ENCODE results near the gene SLIT1.

SLIT1 gene

GRCh38 chr10:97203220-97203619, 17.5 kb upstream of the SLIT1 start:
- Histone ChIP-seq H3K27me3 (ENCODE audit: control insufficient read depth, insufficient read depth, low read length) (no peaks in the 10 kb centered on the region), H3K4me1 (ENCODE audit: control insufficient read depth, insufficient read depth, low read length) (peaks cover 2% of the 10 kb centered on the region; the same call in 1 of the 2 replicates), H3K4me3 (ENCODE audit: low read length) (no peak overlapping the region), H3K36me3 (ENCODE audit: control insufficient read depth, insufficient read depth, low read length) (no peaks in the 10 kb centered on the region), H3K9me3 (ENCODE audit: control insufficient read depth, insufficient read depth, low read length) (no peaks in the 10 kb centered on the region), H3K27ac (ENCODE audit: low read length) (no peak overlapping the region)
- DNase-seq (ENCODE audit: low read depth, low spot score) = no peak
- no CpG with 5 or more reads among the region's 7 CpGs for WGBS (ENCODE audit: insufficient coverage, insufficient read length)

- H3K9me3 ChIP-seq (ENCODE audit: control insufficient read depth, insufficient read depth, low read length) = no peaks in the 10 kb centered on the region
- DNase-seq (ENCODE audit: low read depth, low spot score) = no peak
Measured at GRCh38 chr10:97200616-97201015, 14.9 kb upstream of the SLIT1 start.

GRCh38 chr10:97199152-97199551, 13.4 kb upstream of the SLIT1 start:
- DNase-seq (ENCODE audit: low read depth, low spot score) = no peak
- Histone ChIP-seq H3K27me3 (ENCODE audit: control insufficient read depth, insufficient read depth, low read length) (peaks cover 2% of the 10 kb centered on the region; the same call in 1 of the 2 replicates), H3K4me1 (ENCODE audit: control insufficient read depth, insufficient read depth, low read length) (peaks cover 3% of the 10 kb centered on the region), H3K4me3 (ENCODE audit: low read length) (no peak overlapping the region), H3K9me3 (ENCODE audit: control insufficient read depth, insufficient read depth, low read length) (no peaks in the 10 kb centered on the region), H3K27ac (ENCODE audit: low read length) (no peak overlapping the region), H3K36me3 (ENCODE audit: control insufficient read depth, insufficient read depth, low read length) (no peaks in the 10 kb centered on the region)
- WGBS (ENCODE audit: insufficient coverage, insufficient read length) = no CpG with 5 or more reads among the region's 3 CpGs

More at GRCh38 chr10:97200616-97201015, 14.9 kb upstream of the SLIT1 start:
- Histone ChIP-seq H3K36me3 (ENCODE audit: control insufficient read depth, insufficient read depth, low read length) (no peaks in the 10 kb centered on the region), H3K27me3 (ENCODE audit: control insufficient read depth, insufficient read depth, low read length) (peaks cover 2% of the 10 kb centered on the region; the same call in 1 of the 2 replicates), H3K4me1 (ENCODE audit: control insufficient read depth, insufficient read depth, low read length) (peaks cover 3% of the 10 kb centered on the region), H3K4me3 (ENCODE audit: low read length) (no peak overlapping the region), H3K27ac (ENCODE audit: low read length) (no peak overlapping the region)
- no CpG with 5 or more reads among the region's 6 CpGs for WGBS (ENCODE audit: insufficient coverage, insufficient read length)

DNA sequence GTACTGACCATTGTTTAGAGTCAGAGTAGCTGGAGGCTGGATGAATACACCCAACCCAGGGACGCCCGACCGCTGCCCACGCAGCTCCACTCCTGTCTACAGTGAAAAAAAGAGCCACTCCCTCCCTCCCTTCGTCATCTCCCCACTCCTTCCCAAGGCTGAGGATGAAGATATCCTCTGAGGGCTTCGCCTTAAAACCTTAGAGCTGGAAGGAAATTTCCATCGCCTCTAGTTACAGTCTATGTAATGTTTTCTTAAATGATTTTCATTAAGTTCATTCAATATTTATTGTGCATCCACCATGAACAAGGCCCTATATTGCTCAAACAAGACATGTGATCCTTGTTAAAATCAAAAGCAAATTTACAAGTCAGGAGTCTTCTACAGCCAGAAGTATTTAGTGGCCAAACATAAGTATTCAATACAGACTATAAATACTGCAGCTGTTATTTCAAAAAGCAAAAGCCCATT, 11.3 kb upstream of the SLIT1 start:
- H3K36me3 ChIP-seq (ENCODE audit: control insufficient read depth, insufficient read depth, low read length) = no peaks in the 10 kb centered on the region
- peaks cover 2% of the 10 kb centered on the region; the same call in 1 of the 2 replicates for H3K27me3 ChIP-seq (ENCODE audit: control insufficient read depth, insufficient read depth, low read length)
- H3K4me3 ChIP-seq (ENCODE audit: low read length) = no peak overlapping the region
- H3K27ac ChIP-seq (ENCODE audit: low read length) = no peak overlapping the region
- no peaks in the 10 kb centered on the region for H3K9me3 ChIP-seq (ENCODE audit: control insufficient read depth, insufficient read depth, low read length)
- WGBS (ENCODE audit: insufficient coverage, insufficient read length) = no CpG with 5 or more reads among the region's 7 CpGs
- H3K4me1 ChIP-seq (ENCODE audit: control insufficient read depth, insufficient read depth, low read length) = peaks cover 3% of the 10 kb centered on the region
- DNase-seq (ENCODE audit: low read depth, low spot score) = no peak

DNA sequence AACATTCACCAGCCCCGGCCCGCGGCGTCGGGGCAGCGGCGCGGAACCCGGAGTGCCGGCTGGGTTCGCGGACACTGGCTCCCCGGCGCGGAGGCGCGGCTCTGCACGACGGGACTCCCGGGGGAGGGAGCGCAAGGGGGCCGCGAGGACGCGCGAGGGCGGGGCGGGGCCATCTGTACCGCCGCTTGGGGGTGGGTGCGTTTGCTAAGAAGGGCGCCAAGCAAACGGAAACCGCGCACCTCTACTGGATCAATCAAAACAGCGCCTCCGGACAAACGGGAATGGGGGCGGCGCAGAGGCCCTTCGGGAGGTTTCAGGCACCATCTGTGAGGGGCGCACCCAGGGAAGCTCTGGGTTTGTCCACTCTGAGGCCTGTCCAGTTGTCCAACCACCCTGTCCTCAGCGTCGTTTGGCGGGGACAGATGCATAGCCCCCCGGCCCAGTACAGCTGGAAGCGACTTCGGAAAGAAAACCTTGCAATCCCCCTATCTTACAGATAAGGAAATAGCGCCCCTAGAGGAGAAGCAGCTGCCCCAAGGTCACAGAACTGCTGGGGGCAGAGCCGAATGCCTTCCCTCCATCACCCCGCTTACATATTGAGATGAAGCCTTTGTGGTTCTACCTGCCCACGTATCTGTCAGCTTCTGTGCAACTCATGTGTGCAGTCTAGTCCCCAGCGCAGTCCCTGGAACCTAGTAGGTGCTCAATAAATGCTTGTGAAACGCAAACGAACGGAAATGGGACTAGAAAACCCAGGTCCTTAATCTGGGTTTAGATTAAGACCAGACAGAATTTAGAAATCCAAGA, 10.7 kb upstream of the SLIT1 start:
- Histone ChIP-seq H3K9me3 (ENCODE audit: control insufficient read depth, insufficient read depth, low read length) (no peaks in the 10 kb centered on the region), H3K36me3 (ENCODE audit: control insufficient read depth, insufficient read depth, low read length) (no peaks in the 10 kb centered on the region), H3K27ac (ENCODE audit: low read length) (no peak overlapping the region), H3K4me3 (ENCODE audit: low read length) (peak overlapping the region; percentile 77; the same call in 1 of the 2 replicates), H3K27me3 (ENCODE audit: control insufficient read depth, insufficient read depth, low read length) (peaks cover 2% of the 10 kb centered on the region; the same call in 1 of the 2 replicates), H3K4me1 (ENCODE audit: control insufficient read depth, insufficient read depth, low read length) (peaks cover 3% of the 10 kb centered on the region)
- WGBS (ENCODE audit: insufficient coverage, insufficient read length) = no CpG with 5 or more reads among the region's 56 CpGs
- DNase-seq (ENCODE audit: low read depth, low spot score) = no peak

DNA sequence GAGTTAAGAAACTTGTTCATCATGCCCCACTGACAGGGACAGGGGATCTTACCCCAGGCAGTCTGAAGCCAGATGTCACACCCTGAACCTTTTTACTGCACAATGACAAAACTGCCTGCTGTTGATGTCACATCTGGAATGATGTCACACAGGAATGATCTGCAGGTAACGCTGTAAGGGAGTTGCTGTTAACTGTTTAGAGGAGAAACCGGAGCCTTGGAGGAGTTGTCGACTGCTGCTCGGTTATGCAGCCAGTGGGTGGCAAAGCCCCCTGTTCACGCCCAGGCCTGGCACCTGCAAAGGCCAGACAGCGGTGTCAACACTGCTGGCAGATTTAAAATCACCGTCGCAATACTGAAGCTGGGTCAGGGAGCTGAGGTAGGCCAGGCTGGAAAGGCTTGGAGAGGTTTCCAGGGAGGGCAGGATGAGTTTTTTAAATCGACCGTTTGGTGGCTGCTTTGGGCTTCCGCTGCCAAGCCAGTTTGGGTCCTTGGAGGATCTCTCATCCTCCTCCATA, 10.0 kb upstream of the SLIT1 start:
- Histone ChIP-seq H3K4me3 (ENCODE audit: low read length) (peak overlapping the region; percentile 77; the same call in 1 of the 2 replicates), H3K9me3 (ENCODE audit: control insufficient read depth, insufficient read depth, low read length) (no peaks in the 10 kb centered on the region), H3K36me3 (ENCODE audit: control insufficient read depth, insufficient read depth, low read length) (no peaks in the 10 kb centered on the region), H3K27me3 (ENCODE audit: control insufficient read depth, insufficient read depth, low read length) (peaks cover 2% of the 10 kb centered on the region; the same call in 1 of the 2 replicates), H3K4me1 (ENCODE audit: control insufficient read depth, insufficient read depth, low read length) (peaks cover 3% of the 10 kb centered on the region), H3K27ac (ENCODE audit: low read length) (no peak overlapping the region)
- no CpG with 5 or more reads among the region's 11 CpGs for whole genome bisulfite sequencing (ENCODE audit: insufficient coverage, insufficient read length)
- no peak for DNase-seq (ENCODE audit: low read depth, low spot score)

GRCh38 chr10:97192952-97193435, 7.2 kb upstream of the SLIT1 start:
- Histone ChIP-seq H3K27me3 (ENCODE audit: control insufficient read depth, insufficient read depth, low read length) (peaks cover 2% of the 10 kb centered on the region; the same call in 1 of the 2 replicates), H3K4me3 (ENCODE audit: low read length) (no peak overlapping the region), H3K4me1 (ENCODE audit: control insufficient read depth, insufficient read depth, low read length) (peaks cover 2% of the 10 kb centered on the region), H3K36me3 (ENCODE audit: control insufficient read depth, insufficient read depth, low read length) (no peaks in the 10 kb centered on the region), H3K27ac (ENCODE audit: low read length) (no peak overlapping the region), H3K9me3 (ENCODE audit: control insufficient read depth, insufficient read depth, low read length) (no peaks in the 10 kb centered on the region)
- 100% methylated on average over 4 of the region's 5 CpGs for WGBS (ENCODE audit: insufficient coverage, insufficient read length)
- no peak for DNase-seq (ENCODE audit: low read depth, low spot score)

GRCh38 chr10:97190450-97190849, 4.7 kb upstream of the SLIT1 start:
- no peak overlapping the region for H3K4me3 ChIP-seq (ENCODE audit: low read length)
- no peak overlapping the region for H3K27ac ChIP-seq (ENCODE audit: low read length)
- DNase-seq (ENCODE audit: low read depth, low spot score) = no peak
- H3K9me3 ChIP-seq (ENCODE audit: control insufficient read depth, insufficient read depth, low read length) = no peaks in the 10 kb centered on the region
- H3K4me1 ChIP-seq (ENCODE audit: control insufficient read depth, insufficient read depth, low read length) = no peaks in the 10 kb centered on the region
- H3K27me3 ChIP-seq (ENCODE audit: control insufficient read depth, insufficient read depth, low read length) = peaks cover 9% of the 10 kb centered on the region; the same call in 1 of the 2 replicates
- WGBS (ENCODE audit: insufficient coverage, insufficient read length) = no CpG with 5 or more reads among the region's 2 CpGs
- H3K36me3 ChIP-seq (ENCODE audit: control insufficient read depth, insufficient read depth, low read length) = no peaks in the 10 kb centered on the region

DNA sequence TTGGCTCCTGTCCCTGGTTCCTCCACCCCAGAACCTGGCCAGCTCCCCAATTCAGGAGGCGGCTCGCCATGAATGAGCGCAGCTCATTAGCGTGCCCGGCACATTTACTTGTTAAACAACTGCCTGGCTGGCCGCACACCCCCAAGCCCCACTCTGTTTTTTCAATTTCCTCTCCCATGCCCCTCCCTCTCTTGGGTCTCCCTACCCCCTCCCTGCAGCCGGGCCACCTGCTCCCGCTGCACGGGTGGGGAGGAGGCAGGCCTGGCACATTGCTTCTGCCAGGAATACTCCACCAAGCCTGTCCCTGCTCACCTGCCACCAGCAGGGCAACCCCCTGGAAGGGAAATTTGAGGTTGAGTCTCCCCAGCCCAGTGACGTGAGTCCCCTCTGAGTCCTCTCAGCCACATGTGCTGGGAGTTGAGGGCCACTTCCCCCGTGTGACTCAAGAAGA, 2.5 kb upstream of the SLIT1 start:
- Histone ChIP-seq H3K4me3 (ENCODE audit: low read length) (no peak overlapping the region), H3K27me3 (ENCODE audit: control insufficient read depth, insufficient read depth, low read length) (peaks cover 28% of the 10 kb centered on the region), H3K9me3 (ENCODE audit: control insufficient read depth, insufficient read depth, low read length) (no peaks in the 10 kb centered on the region), H3K36me3 (ENCODE audit: control insufficient read depth, insufficient read depth, low read length) (no peaks in the 10 kb centered on the region), H3K4me1 (ENCODE audit: control insufficient read depth, insufficient read depth, low read length) (no peaks in the 10 kb centered on the region), H3K27ac (ENCODE audit: low read length) (no peak overlapping the region)
- no CpG with 5 or more reads among the region's 11 CpGs for WGBS (ENCODE audit: insufficient coverage, insufficient read length)
- no peak for DNase-seq (ENCODE audit: low read depth, low spot score)

GRCh38 chr10:97186911-97187310, 1.2 kb upstream of the SLIT1 start:
- no peak for DNase-seq (ENCODE audit: low read depth, low spot score)
- no CpG with 5 or more reads among the region's 18 CpGs for WGBS (ENCODE audit: insufficient coverage, insufficient read length)
- no peaks in the 10 kb centered on the region for H3K4me1 ChIP-seq (ENCODE audit: control insufficient read depth, insufficient read depth, low read length)
- no peak overlapping the region for H3K27ac ChIP-seq (ENCODE audit: low read length)
- H3K4me3 ChIP-seq (ENCODE audit: low read length) = no peak overlapping the region
- H3K36me3 ChIP-seq (ENCODE audit: control insufficient read depth, insufficient read depth, low read length) = no peaks in the 10 kb centered on the region
- H3K9me3 ChIP-seq (ENCODE audit: control insufficient read depth, insufficient read depth, low read length) = no peaks in the 10 kb centered on the region
- peaks cover 28% of the 10 kb centered on the region for H3K27me3 ChIP-seq (ENCODE audit: control insufficient read depth, insufficient read depth, low read length)
